Effector memory CD8-positive, alpha-beta T cell (primary cell): ENCODE data around the gene ZCCHC13.
"Not testable (repeated sequence)": the region's sequence is repeated elsewhere in the genome, so short reads cannot be mapped to it uniquely, and the experiment has no call there.

Source experiments
- ATAC-seq: fragments of 150-1000 bp; cut with Tn5 transposase; replicated peaks from 2 replicates; pipeline ENCODE4 v1.10.0; 2021; ENCODE audit warnings: mild to moderate bottlenecking, moderate library complexity
- DNase-seq, 3 experiments: peaks; one replicate each; pipeline ENCODE4 v3.0.0; 2021
- H3K27ac Mint-ChIP-seq, 2 donors: one replicate each; pipeline ENCODE4 v1.8.0; 2022; ENCODE audit warnings: mild to moderate bottlenecking in 2 of 2, mixed read lengths in 2 of 2, moderate library complexity in 2 of 2
- H3K27me3 Mint-ChIP-seq, 2 donors: one replicate each; pipeline ENCODE4 v1.8.0; 2022; ENCODE audit warnings: mixed read lengths in 2 of 2
- H3K36me3 Mint-ChIP-seq: one replicate; pipeline ENCODE4 v1.8.0; 2022; ENCODE audit warnings: mild to moderate bottlenecking, moderate library complexity, mixed read lengths; ENCODE audit not compliant: insufficient read depth
- H3K4me1 Mint-ChIP-seq, 2 donors: one replicate each; pipeline ENCODE4 v1.8.0; 2022; ENCODE audit warnings: low read depth in 2 of 2, mixed read lengths in 2 of 2
- H3K4me3 Mint-ChIP-seq, 2 donors: one replicate each; pipeline ENCODE4 v1.8.0; 2022; ENCODE audit warnings: mild to moderate bottlenecking in 2 of 2, mixed read lengths in 2 of 2, moderate library complexity in 2 of 2
- H3K9me3 Mint-ChIP-seq, 2 donors: one replicate each; pipeline ENCODE4 v1.8.0; 2022; ENCODE audit warnings: mixed read lengths in 2 of 2

Gene ZCCHC13

GRCh38 chrX:74291964-74292807 is 11.8 kb upstream of the ZCCHC13 start:
- Mint-ChIP-seq H3K4me3 (peak overlapping the region; percentile 92 to 98), H3K9me3 (no peaks in the 10 kb centered on the region), H3K27me3 (no peaks in the 10 kb centered on the region), H3K27ac (peak overlapping the region; percentile 96 to 97), H3K4me1 (peaks cover 16% of the 10 kb centered on the region in 2 donors), H3K36me3 (peaks cover 21% of the 10 kb centered on the region)
- ATAC-seq (peak; percentile 86), DNase-seq (peak; percentile 66 to 71 (median 69))

- no peak for ATAC-seq
- H3K27ac Mint-ChIP-seq, result peak overlapping the region; percentile 96 to 97
These were observed 11.2 kb upstream of the ZCCHC13 start for GRCh38 chrX:74292808-74293123.

GRCh38 chrX:74293343-74293946 is 10.5 kb upstream of the ZCCHC13 start:
- Mint-ChIP-seq H3K27me3 (no peaks in the 10 kb centered on the region), H3K4me3 (peak overlapping the region; percentile 92 to 98), H3K36me3 (peaks cover 21% of the 10 kb centered on the region), H3K4me1 (peaks cover 12 to 16% of the 10 kb centered on the region in 2 donors), H3K9me3 (no peaks in the 10 kb centered on the region), H3K27ac (peak overlapping the region; percentile 81 to 96)
- DNase-seq, result peak; percentile 19 to 30 (median 29)
- ATAC-seq, result peak; percentile 29

More at GRCh38 chrX:74292808-74293123, 11.2 kb upstream of the ZCCHC13 start:
- Mint-ChIP-seq H3K36me3 (peaks cover 21% of the 10 kb centered on the region), H3K27me3 (no peaks in the 10 kb centered on the region), H3K9me3 (no peaks in the 10 kb centered on the region), H3K4me3 (peak overlapping the region; percentile 92 to 98), H3K4me1 (peaks cover 16 to 18% of the 10 kb centered on the region in 2 donors)
- no peak for DNase-seq

GRCh38 chrX:74295101-74295500 is 8.9 kb upstream of the ZCCHC13 start:
- no peak overlapping the region for H3K27ac Mint-ChIP-seq
- no peaks in the 10 kb centered on the region for H3K9me3 Mint-ChIP-seq
- no peaks in the 10 kb centered on the region for H3K27me3 Mint-ChIP-seq
- H3K36me3 Mint-ChIP-seq, result peaks cover 21% of the 10 kb centered on the region
- ATAC-seq (no peak), DNase-seq (no peak)
- H3K4me1 Mint-ChIP-seq, result peaks cover 9 to 10% of the 10 kb centered on the region in 2 donors
- H3K4me3 Mint-ChIP-seq, result no peak overlapping the region

- ATAC-seq, result no peak
- Mint-ChIP-seq H3K27me3 (no peaks in the 10 kb centered on the region), H3K9me3 (no peaks in the 10 kb centered on the region), H3K4me1 (peaks cover under 1 to 8% of the 10 kb centered on the region in 2 donors), H3K4me3 (no peak overlapping the region), H3K27ac (no peak overlapping the region), H3K36me3 (peaks cover 8% of the 10 kb centered on the region)
- no peak for DNase-seq
These were observed 6.2 kb upstream of the ZCCHC13 start for GRCh38 chrX:74297766-74298165.

GRCh38 chrX:74300869-74301268 is 3.1 kb upstream of the ZCCHC13 start:
- H3K27me3 Mint-ChIP-seq, result no peaks in the 10 kb centered on the region
- no peaks in the 10 kb centered on the region for H3K36me3 Mint-ChIP-seq
- no peak overlapping the region for H3K4me3 Mint-ChIP-seq
- H3K9me3 Mint-ChIP-seq, result no peaks in the 10 kb centered on the region
- no peak for DNase-seq
- H3K27ac Mint-ChIP-seq, result no peak overlapping the region
- ATAC-seq, result no peak
- peaks cover 0 to 3% of the 10 kb centered on the region in 2 donors for H3K4me1 Mint-ChIP-seq

GRCh38 chrX:74318672-74319071 is 14.7 kb downstream of the ZCCHC13 start:
- ATAC-seq (no peak), DNase-seq (no peak)
- Mint-ChIP-seq H3K36me3 (no peaks in the 10 kb centered on the region), H3K27me3 (peaks cover 0 to 6% of the 10 kb centered on the region in 2 donors), H3K4me1 (no peaks in the 10 kb centered on the region), H3K27ac (no peak overlapping the region), H3K9me3 (no peaks in the 10 kb centered on the region), H3K4me3 (no peak overlapping the region)

GRCh38 chrX:74319321-74319720 is 15.3 kb downstream of the ZCCHC13 start:
- DNase-seq, H3K4me1 Mint-ChIP-seq, H3K4me3 Mint-ChIP-seq, H3K27me3 Mint-ChIP-seq, H3K27ac Mint-ChIP-seq, H3K36me3 Mint-ChIP-seq, ATAC-seq, H3K9me3 Mint-ChIP-seq: not testable (repeated sequence)

GRCh38 chrX:74321191-74321590 is 17.2 kb downstream of the ZCCHC13 start:
- H3K4me1 Mint-ChIP-seq, result no peaks in the 10 kb centered on the region
- ATAC-seq, result no peak
- H3K27ac Mint-ChIP-seq, result no peak overlapping the region
- no peaks in the 10 kb centered on the region for H3K36me3 Mint-ChIP-seq
- DNase-seq, result no peak
- H3K27me3 Mint-ChIP-seq, result peaks cover 0 to 6% of the 10 kb centered on the region in 2 donors
- no peak overlapping the region for H3K4me3 Mint-ChIP-seq
- no peaks in the 10 kb centered on the region for H3K9me3 Mint-ChIP-seq

GRCh38 chrX:74324131-74324530 is 20.2 kb downstream of the ZCCHC13 start:
- ATAC-seq, result no peak
- H3K27me3 Mint-ChIP-seq, result no peaks in the 10 kb centered on the region

GRCh38 chrX:74325130-74326059 is 21.4 kb downstream of the ZCCHC13 start:
- H3K36me3 Mint-ChIP-seq, result no peaks in the 10 kb centered on the region
- H3K4me1 Mint-ChIP-seq, result no peaks in the 10 kb centered on the region
- H3K4me3 Mint-ChIP-seq, result no peak overlapping the region
- H3K9me3 Mint-ChIP-seq, result no peaks in the 10 kb centered on the region
- DNase-seq, result no peak
- H3K27ac Mint-ChIP-seq, result no peak overlapping the region
- no peak for ATAC-seq
- H3K27me3 Mint-ChIP-seq, result no peaks in the 10 kb centered on the region

More at GRCh38 chrX:74324131-74324530, 20.2 kb downstream of the ZCCHC13 start:
- Mint-ChIP-seq H3K36me3 (no peaks in the 10 kb centered on the region), H3K4me1 (no peaks in the 10 kb centered on the region), H3K4me3 (no peak overlapping the region), H3K9me3 (no peaks in the 10 kb centered on the region), H3K27ac (no peak overlapping the region)
- no peak for DNase-seq

- ATAC-seq (no peak), DNase-seq (no peak)
- peaks cover 0 to 15% of the 10 kb centered on the region in 2 donors for H3K27me3 Mint-ChIP-seq
- no peaks in the 10 kb centered on the region for H3K9me3 Mint-ChIP-seq
- peaks cover under 1 to 1% of the 10 kb centered on the region in 2 donors for H3K4me1 Mint-ChIP-seq
- no peak overlapping the region for H3K4me3 Mint-ChIP-seq
- H3K36me3 Mint-ChIP-seq, result no peaks in the 10 kb centered on the region
- no peak overlapping the region for H3K27ac Mint-ChIP-seq
These were observed 34.9 kb downstream of the ZCCHC13 start for GRCh38 chrX:74338852-74339251.

- no peak overlapping the region for H3K27ac Mint-ChIP-seq
- H3K4me1 Mint-ChIP-seq, result peaks cover 2 to 3% of the 10 kb centered on the region in 2 donors
- ATAC-seq, result no peak
- no peaks in the 10 kb centered on the region for H3K36me3 Mint-ChIP-seq
- H3K27me3 Mint-ChIP-seq, result peaks cover 0 to 15% of the 10 kb centered on the region in 2 donors
- no peak overlapping the region for H3K4me3 Mint-ChIP-seq
- no peak for DNase-seq
- H3K9me3 Mint-ChIP-seq, result no peaks in the 10 kb centered on the region
These were observed 36.1 kb downstream of the ZCCHC13 start for GRCh38 chrX:74340051-74340450.
